GM10847 (cell line): ENCODE measurements around the gene DSCAM.

Source experiments
- POLR2A ChIP-seq: IDR thresholded peaks from 2 replicates; pipeline ENCODE4 v1.6.1; 2011; ENCODE audit not compliant: insufficient read length; ENCODE audit errors: extremely low read depth

The DSCAM gene, protein sequence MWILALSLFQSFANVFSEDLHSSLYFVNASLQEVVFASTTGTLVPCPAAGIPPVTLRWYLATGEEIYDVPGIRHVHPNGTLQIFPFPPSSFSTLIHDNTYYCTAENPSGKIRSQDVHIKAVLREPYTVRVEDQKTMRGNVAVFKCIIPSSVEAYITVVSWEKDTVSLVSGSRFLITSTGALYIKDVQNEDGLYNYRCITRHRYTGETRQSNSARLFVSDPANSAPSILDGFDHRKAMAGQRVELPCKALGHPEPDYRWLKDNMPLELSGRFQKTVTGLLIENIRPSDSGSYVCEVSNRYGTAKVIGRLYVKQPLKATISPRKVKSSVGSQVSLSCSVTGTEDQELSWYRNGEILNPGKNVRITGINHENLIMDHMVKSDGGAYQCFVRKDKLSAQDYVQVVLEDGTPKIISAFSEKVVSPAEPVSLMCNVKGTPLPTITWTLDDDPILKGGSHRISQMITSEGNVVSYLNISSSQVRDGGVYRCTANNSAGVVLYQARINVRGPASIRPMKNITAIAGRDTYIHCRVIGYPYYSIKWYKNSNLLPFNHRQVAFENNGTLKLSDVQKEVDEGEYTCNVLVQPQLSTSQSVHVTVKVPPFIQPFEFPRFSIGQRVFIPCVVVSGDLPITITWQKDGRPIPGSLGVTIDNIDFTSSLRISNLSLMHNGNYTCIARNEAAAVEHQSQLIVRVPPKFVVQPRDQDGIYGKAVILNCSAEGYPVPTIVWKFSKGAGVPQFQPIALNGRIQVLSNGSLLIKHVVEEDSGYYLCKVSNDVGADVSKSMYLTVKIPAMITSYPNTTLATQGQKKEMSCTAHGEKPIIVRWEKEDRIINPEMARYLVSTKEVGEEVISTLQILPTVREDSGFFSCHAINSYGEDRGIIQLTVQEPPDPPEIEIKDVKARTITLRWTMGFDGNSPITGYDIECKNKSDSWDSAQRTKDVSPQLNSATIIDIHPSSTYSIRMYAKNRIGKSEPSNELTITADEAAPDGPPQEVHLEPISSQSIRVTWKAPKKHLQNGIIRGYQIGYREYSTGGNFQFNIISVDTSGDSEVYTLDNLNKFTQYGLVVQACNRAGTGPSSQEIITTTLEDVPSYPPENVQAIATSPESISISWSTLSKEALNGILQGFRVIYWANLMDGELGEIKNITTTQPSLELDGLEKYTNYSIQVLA (N-terminal part only)

DNA sequence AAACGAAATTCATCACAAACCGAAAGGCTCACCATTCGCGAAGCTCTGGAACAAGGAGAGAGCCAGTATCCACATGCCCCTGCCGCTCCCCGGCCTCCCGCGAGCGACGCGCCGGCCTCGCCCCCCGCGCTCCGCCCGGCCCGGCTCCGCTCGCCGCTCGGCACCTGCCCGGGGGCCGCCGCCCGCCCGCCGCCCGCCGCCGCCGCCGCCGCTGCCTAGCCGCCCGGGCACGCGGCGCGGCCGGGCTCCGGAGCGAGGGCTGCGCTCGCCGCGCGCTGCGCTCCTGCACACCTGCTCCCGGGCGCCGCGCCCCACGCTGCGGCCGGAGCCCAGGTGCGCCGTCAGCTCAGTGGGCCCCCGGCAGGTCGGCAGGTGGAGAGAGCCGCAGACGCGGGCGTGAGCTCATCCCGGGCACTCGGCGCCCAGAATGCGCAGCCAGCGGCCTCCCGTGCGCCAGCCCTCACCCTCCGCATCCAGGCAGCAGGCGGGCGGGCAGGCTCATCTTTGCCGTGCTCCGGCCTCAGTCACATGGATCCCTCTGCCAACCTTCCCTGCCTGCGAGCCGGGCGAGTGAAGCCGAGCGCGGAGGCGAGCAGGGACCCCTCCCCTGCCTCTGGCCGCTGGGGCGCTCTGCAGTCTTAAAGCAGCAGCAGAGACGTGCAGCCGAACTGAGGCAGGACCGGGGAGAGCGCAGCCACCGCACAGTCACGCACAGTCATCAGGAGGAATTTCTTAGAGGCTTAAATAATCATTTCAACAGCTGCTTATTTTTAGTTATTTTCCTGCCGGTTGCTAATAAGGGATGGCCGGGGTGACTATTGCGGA lies at the start of gene DSCAM:
DSCAM (minus strand) TSS at position 572 of the 825 bp plus-strand sequence; CDS start at position 75, 497 bp downstream.
- TF ChIP-seq POLR2A = no peak

DNA sequence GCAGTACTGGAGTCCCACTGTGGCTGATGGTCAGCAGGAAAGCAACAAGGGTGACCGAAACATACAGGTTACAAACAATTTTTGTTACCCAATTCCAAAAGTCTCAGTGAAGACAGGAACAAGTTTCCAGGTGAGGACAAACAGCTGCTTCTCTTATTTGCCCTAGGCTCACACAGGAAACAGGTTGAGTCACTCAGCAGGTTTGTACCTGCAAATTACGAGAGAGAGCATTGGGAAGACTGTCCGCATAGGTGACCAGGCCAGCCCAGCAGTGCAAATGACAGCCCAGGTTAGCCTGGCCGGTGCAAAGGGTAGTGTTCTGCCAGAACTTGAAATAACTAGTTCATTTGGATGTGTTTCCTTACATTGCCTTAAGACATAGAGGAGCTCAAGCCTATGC lies 40.0 kb upstream of the DSCAM start:
- TF ChIP-seq POLR2A = no peak

DNA sequence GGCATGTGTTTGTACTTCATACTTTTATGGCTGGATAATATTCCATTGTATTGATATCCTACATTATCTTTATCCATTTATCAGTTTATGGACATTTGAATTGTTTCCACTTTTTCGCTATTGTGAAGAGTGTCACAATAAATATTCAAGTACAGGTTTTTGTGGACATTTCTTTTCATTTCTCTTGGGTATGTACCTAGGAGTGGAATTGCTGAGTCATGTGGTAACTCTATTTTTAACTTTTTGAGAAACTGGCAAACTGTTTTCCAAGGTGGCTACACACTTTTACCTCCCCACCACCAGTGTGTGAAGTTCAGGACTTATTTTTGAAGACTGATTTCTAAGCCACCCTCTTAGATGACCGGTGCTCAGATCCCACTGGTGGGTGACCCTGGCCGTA lies 39.0 kb upstream of the DSCAM start:
- no peak for TF ChIP-seq POLR2A

DNA sequence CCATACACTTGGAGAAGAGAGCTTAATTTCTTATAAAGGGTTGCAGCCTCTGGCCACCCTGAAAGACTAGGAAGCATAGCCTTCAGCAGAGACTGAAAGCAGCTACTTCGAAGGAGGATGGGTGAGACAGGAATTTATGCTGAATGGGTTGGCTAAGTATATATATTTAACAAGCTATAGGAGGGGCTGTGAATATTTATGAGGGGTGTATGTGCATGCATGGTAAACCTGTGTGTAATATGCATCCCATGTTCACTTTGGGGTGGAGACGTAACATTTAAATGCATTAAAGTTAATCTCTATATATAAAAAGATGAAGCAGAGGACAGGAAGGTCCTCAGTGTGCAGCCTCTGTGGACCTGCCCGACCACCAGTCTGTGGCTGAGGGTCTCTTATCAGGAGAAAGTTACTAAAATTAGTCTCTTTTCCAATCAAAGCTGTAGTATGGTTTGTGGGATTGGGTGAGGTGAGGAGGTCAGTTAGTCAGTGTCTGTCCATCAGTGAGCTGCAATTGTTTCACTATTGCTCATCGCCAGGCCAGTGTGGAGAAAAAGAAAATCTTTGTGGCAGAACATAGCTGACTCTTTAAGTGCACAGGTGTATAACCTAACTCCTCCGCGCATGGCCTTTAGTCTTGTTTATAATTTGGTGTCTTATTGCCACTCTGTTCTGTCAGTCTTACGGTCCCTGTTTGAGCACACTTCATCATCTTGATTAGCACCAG lies 35.4 kb upstream of the DSCAM start:
- no peak for TF ChIP-seq POLR2A

GRCh38 chr21:40881767-40882166 lies 34.8 kb upstream of the DSCAM start:
- TF ChIP-seq POLR2A = no peak

DNA sequence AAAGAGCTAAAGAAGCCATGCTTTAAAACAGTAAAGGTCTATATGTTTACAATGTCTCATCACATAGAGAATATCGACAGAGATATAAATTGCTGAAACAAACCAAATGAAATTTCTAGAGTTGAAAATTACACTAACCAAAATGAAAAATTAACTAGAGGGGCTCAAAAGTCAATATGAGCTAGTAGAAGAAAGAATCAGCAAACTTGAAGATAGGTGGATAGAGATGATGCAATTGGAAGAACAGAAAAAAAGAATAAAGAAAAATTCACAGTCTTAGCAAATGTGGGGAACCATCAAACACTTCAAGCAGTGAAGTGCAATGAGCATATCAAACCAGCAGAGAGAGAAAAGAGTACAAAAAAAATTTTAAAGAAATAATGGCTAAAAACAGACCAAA lies 24.1 kb upstream of the DSCAM start:
- TF ChIP-seq POLR2A = no peak

GRCh38 chr21:40863839-40864238 lies 16.9 kb upstream of the DSCAM start:
- no peak for TF ChIP-seq POLR2A

DNA sequence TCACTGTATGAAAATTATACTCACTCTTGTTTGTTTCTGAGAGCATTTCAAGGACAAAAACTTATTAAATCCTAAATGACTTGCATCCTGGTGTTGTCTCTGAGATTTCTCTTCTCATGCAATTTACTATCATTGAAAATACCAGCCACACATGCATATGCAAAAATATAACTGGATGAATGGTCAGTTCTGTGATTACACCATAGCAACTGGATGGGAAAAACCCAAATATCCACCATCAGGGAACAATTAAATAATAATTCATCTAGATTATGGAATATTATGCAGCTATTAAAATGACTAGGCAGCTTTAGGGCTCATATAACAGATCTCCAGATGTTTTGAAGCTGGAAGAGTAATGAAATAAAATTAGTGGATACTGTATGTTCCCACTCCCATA lies 11.6 kb upstream of the DSCAM start:
- TF ChIP-seq POLR2A = no peak

DNA sequence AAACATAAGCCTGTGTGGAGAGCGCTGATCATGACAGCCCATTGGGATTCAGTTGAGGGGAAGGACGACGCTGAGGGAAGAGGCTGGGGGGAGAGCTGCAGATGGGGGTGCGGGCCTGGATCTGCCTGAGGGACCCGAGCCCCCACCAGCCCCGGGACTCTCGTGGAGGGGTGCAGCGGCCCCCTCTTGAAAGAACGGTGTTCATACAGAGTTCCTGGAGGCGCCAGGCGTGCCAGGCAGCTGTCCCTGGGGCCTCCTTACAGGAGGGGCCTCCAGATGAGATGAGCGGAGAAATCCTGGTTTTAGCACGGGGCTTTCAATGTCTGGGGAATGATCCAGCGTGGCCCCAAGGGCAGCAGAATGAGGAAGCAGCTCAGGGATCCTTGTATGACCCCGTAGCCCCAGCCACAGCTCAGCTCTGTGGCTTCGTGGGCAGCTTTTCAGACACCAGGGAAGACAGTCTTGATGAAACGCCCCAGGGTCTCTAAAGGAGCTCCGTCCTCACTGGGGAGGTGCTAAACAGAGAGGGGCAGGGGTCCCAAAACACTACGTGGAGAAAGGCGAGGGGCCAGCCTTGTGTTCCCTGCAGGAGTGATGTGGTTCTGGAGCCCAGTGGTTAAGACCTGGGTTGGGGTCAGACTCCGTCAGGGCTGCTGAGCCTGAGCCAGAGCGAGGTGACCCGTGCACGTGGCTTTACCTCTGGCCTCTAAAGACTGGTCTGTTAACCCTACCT lies 7.2 kb upstream of the DSCAM start:
- no peak for TF ChIP-seq POLR2A

DNA sequence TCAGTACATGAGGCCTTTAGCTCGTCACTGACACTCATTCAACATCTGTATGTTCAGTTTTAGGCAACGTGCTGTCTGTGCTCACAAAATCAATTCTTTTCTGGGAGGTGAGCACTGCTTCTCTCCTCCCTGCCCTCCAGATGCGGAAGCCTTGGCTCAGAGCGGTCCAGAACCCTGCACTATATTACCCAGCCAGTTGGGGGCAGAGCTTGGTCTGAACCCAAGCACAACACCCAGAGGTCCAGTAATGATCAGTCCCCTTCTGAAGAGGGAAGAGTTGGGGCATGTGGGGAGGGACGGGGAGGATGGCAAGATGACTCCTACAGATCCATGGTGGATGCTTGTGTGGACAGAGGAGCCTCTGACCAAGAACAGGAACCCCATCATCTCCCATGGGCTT lies 5.6 kb upstream of the DSCAM start:
- no peak for TF ChIP-seq POLR2A

- TF ChIP-seq POLR2A = no peak
Measured at GRCh38 chr21:40851749-40852148, 4.8 kb upstream of the DSCAM start.

- no peak for TF ChIP-seq POLR2A
Measured at GRCh38 chr21:40850071-40850470, 3.1 kb upstream of the DSCAM start.

DNA sequence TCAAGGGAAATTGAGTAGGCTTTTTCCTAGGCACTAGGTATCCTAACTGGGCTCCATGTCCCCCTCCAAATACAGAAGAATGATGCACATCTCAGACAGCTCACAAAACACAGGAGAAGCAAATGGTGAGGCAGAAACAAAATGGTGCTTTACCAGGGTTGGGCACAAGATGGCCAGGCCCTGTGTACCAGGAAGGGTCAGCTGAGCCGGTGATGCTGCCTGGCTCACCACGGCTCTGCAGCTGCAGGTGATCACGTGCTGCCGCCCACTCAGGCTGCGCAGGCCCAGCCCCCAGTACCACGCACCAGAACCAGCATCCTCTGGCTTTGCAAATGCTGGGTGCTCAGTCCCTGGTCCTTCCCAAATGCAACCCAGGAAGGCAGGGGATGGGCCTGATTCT lies 993 bp upstream of the DSCAM start:
- TF ChIP-seq POLR2A = no peak
